Myocyte (in vitro differentiated cells): ENCODE data around the gene DNPH1. TPM values are rescaled to one million over a fixed set of nuclear protein-coding genes. Genes with fewer than 3 reads are reported as not detected.
A peak's percentile ranks its signal among the peaks of the same experiment; 100 is the strongest.

Experiments
- DNase-seq: peaks from one replicate; pipeline ENCODE4 v3.0.0-alpha.2; 2012; ENCODE audit warnings: low read depth
- total RNA-seq: library from RNA; depleted of rRNA; stranded (reverse); fragments of >200 nt; gene quantifications from 2 replicates; pipeline ENCODE4 v1.2.3, GENCODE V29; 2014

DNPH1 gene
- total RNA-seq, 1 donor from 2014 or later = 63.6 TPM

DNA sequence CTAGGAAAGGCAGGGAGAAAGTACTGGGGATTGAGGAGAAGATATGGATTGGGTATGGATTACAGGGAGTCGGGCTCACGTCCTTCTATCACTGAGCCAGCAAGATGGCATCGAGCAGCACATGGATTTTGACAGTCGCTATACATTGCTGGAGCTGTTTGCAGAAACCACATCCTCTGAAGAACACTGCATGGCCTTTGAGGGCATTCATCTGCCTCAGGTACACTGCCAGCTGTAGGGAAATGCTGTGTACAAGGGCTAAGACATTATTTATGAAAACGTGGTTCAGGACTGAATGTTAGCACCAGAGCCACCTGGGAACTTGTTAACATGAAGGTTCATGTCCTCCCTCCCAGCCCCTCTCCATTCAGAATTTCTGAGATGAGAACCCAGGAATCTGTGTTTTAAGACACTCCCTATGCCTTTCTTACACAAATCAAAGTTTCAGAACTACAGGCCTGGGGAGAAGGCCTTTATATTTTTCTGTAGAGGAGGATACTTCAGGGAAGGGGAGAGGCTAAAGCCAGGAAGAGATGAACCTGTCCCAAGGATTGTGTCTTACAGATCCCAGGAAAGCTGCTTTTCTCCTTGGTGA is 43.8 kb downstream of the DNPH1 start:
- no peak for DNase-seq

DNA sequence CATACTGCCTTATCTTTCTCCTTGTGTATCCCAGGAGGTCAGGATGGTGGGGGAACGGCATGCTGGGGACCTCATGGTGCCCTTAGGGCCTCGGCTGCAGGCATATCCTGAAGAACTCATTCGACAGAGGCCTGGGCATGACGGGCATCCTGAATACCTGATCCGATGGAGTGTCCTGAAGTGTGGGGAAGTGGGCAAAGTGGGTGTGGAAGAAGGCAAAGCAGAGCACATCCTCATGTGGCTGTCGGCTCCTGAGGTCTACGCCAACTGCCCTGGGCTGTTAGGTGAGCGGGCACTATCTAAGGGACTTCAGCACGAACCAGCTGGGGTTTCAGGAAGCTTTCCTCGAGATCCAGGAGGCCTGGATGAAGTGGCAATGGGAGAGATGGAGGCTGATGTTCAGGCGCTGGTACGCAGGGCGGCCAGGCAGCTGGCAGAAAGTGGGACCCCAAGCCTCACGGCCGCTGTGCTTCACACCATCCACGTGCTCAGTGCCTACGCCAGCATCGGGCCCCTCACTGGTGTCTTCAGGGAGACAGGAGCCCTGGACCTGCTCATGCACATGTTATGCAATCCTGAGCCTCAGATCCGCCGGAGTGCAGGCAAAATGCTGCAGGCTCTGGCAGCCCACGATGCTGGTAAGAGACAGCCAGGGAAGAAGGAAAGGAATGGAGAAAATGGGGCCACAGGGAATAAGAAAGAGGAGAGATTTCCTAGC is 44.9 kb downstream of the DNPH1 start:
- DNase-seq = no peak

GRCh38 chr6:43183441-43183840 is 45.8 kb downstream of the DNPH1 start:
- no peak for DNase-seq

- DNase-seq = peak; percentile 84
These were observed 47.1 kb downstream of the DNPH1 start, which contains the start of gene CUL9 for GRCh38 chr6:43181942-43182860. Gene CUL9, plus strand, starts transcription at chr6:43182196. Its CDS starts 2,115 bp downstream, at chr6:43184311.

GRCh38 chr6:43181621-43181941 is 47.7 kb downstream of the DNPH1 start:
- no peak for DNase-seq

GRCh38 chr6:43180985-43181384 is 48.3 kb downstream of the DNPH1 start:
- DNase-seq = peak; percentile 12

GRCh38 chr6:43180058-43180457 is 49.2 kb downstream of the DNPH1 start:
- DNase-seq = no peak

- DNase-seq = no peak
These were observed 50.1 kb downstream of the DNPH1 start for GRCh38 chr6:43178951-43179830.

- no peak for DNase-seq
These were observed 51.1 kb downstream of the DNPH1 start for GRCh38 chr6:43178150-43178549.

- DNase-seq = no peak
These were observed 52.9 kb downstream of the DNPH1 start for GRCh38 chr6:43176423-43176786.

- peak; percentile 84 for DNase-seq
These were observed 53.4 kb downstream of the DNPH1 start for GRCh38 chr6:43175676-43176422.

Other genes with a start within 250 kb of the DNPH1 start
- gene PPP2R5D, start 244.9 kb downstream of the DNPH1 start, total RNA-seq = 50.5 and 52.1 TPM in 2 replicates
- 29.2 and 33.6 TPM in 2 replicates for gene MEA1, start 215.5 kb downstream of the DNPH1 start, total RNA-seq
- gene KLHDC3, start 215.2 kb downstream of the DNPH1 start, total RNA-seq = 94.5 and 194 TPM in 2 replicates
- 64.0 and 65.6 TPM in 2 replicates for gene RRP36, start 207.9 kb downstream of the DNPH1 start, total RNA-seq
- 54.1 and 58.1 TPM in 2 replicates for gene CUL7, start 175.6 kb downstream of the DNPH1 start, total RNA-seq
- 17.6 and 27.3 TPM in 2 replicates for gene MRPL2, start 170.0 kb downstream of the DNPH1 start, total RNA-seq
- 21.0 and 23.6 TPM in 2 replicates for gene KLC4, start 169.8 kb downstream of the DNPH1 start, total RNA-seq
- 38.9 and 47.5 TPM in 2 replicates for gene PTK7, start 153.2 kb downstream of the DNPH1 start, total RNA-seq
- 66.1 and 69.9 TPM in 2 replicates for gene SRF, start 58.2 kb downstream of the DNPH1 start, total RNA-seq
- gene CUL9, start 47.3 kb downstream of the DNPH1 start, total RNA-seq = 14.5 and 20.7 TPM in 2 replicates
- gene TTBK1, start 14.0 kb upstream of the DNPH1 start, total RNA-seq = not detected in 2 replicates
- not detected in 2 replicates for gene SLC22A7, start 68.8 kb upstream of the DNPH1 start, total RNA-seq
- 0.78 TPM in 1 of 2 replicates, not detected in the other for gene CRIP3, start 79.3 kb upstream of the DNPH1 start, total RNA-seq
- 14.4 and 14.9 TPM in 2 replicates for gene ZNF318, start 140.2 kb upstream of the DNPH1 start, total RNA-seq
- gene ABCC10, start 198.1 kb upstream of the DNPH1 start, total RNA-seq = 10.5 and 11.6 TPM in 2 replicates
- 3.3 and 6.2 TPM in 2 replicates for gene DLK2, start 226.1 kb upstream of the DNPH1 start, total RNA-seq
- 26.7 and 39.6 TPM in 2 replicates for gene TJAP1, start 248.1 kb upstream of the DNPH1 start, total RNA-seq